ELR (cell line): Measurements from ENCODE around the gene RFFL.
"Not testable (repeated sequence)": the region's sequence is repeated elsewhere in the genome, so short reads cannot be mapped to it uniquely, and the experiment has no call there.

Source experiments
- DNase-seq: peaks from one replicate; pipeline ENCODE4 v3.0.0-alpha.2; 2015; ENCODE audit warnings: low read depth

The RFFL gene

DNA sequence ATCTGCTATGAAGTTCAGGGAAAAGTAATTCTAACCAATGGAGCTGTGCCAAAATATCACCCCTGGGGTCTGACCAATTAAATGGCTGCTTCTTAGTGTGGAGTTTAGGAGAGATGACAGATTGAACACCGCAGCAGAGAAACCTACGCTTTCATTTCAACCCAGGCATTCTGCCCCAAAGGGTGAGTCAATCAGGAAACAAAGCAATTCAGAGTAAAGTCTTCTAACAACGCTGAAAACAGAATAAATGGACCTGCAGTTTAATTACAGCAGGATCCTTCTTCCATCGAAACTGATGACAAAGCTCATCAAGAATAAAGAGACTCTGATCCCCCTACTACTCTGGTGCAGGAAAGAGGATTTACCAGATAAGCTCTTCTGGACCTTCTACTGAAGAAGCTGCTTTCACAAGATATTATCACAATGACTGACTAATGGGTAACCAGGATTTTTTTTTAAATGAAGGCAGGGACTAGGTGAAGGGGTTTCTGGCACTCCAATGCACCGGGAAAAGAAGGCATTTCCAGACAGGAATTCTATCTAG lies 16.7 kb downstream of the RFFL start:
- DNase-seq = no peak

- no peak for DNase-seq
Observed at GRCh38 chr17:35046245-35046644, 17.3 kb downstream of the RFFL start.

DNA sequence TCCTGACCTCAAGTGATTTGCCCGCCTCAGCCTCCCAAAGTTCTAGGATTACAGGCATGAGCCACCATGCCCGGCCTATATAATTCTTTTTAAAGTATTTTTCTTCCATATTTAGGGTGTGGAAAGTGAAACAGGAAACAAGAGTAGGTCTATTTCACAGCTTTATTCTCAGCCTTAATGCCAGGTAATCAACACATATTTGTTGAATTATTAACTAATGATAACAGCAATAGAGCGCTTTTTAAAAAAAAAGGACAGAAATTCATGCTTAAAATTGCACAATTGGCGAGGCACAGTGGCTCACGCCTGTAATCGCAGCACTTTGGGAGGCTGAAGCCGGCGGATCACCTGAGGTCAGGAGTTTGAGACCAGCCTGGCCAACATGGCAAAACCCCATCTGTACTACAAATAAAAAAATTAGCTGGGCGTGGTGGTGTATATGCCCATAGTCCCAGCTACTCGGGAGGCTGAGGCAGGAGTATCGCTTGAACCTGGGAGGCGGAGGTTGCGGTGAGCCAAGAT lies 18.0 kb downstream of the RFFL start:
- not testable (repeated sequence) for DNase-seq

GRCh38 chr17:35044181-35044580 lies 19.3 kb downstream of the RFFL start:
- no peak for DNase-seq

DNA sequence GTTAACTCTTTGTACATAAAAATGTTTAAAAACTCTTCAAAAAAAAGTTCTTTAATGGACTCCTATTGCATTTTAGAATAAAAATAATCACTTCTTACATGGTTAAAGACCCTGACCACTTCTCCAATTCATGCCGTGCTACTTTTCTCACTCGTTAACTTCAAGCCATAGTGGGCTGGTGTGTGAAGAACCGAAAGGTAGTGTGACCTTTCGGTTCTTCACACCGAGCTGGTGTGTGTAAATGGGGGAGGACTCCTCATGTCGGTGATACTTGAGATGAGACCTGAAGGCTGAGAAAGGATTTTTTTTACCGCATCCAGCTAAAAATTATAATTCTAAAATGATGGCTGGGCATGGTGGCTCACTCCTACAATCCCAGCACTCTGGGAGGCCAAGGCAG lies 22.1 kb downstream of the RFFL start:
- DNase-seq = no peak

DNA sequence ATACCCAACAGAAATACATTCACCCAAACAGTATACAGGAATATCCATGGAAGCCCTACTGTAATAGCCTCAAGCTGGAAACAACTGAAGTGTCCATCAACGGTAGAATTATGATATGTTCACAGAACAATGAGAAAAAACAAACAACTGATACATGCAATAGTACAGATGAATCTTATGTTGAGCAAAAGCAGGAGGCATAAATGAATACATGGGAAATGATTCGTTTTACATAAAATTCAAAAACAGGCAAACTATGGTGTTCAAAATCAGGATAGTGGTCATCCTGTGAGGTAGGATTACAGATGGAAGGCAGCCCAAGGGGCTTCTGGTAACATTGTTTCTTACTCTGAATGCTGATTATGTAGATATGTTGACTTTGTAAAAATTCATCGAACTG lies 25.1 kb downstream of the RFFL start:
- no peak for DNase-seq

DNA sequence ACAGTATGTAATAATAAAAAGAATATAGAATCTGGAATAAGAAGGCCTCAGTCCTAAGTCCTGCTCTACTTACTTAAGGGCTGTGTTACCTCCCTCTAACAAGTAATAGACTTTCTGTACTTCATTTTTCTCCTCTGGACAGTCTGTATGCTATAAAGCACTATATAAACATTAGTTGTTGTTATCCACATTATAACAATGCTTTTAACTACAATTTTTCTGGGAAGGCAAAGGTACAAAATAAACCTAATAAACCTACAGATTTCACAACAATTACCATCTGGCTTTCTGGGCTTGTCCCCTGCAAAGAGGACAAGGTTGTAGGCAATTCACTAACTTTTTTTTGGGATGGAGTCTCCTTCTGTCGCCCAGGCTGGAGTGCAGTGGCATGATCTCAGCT lies 32.7 kb downstream of the RFFL start:
- DNase-seq = no peak

DNA sequence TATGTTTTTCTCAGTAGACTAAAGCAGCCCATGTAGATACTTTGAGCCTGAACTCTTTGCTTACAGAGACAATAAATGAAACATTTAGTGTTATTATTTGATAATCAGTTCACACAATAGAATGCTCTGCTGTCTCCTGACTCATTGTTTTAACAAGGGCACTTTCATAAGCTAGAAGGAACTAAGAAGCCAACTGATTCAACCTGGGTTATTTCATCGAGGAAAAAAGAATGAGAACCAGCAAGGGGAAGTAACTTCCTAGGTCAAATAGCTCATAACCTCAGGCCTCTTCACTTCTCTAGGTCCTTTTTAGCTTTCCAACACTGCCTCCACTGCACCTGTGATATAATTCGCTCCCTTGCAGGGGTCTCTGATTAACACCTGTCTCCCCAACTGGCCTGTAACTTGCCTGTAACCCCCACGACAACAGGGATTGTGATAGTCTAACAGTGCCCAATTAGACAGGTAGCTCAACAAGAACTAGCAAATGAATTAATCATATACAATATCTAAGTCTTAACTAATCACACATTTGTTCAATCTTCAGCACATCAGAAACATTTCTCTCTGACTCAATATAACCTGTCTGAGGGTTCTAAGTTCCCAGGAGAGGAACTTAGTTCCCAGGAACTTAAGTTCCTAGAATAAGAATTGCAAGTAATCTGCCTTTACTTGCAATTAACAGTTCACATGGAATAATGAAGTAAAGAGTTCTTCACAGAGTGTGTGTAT lies 34.8 kb downstream of the RFFL start:
- no peak for DNase-seq

GRCh38 chr17:35028097-35028496 lies 35.4 kb downstream of the RFFL start:
- DNase-seq = not testable (repeated sequence)

DNA sequence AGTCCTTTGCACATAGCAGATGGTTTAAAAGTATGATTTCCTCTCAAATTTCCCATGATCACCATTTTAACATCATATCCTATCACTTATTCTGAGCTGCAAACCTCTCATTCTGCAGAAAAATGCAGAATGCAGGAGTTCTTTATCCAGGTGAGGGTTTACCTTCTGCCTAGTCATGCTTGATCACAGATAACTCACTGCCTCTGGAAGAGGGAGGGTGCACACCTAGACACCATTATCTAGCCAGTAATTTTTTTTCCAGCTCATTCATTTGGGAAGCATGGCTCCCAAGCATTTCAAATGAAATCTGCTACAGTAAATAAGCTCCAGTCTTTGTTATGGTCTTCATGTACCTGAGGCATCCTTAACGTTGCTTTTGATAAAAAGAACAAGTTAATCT lies 38.0 kb downstream of the RFFL start:
- DNase-seq = no peak

- no peak for DNase-seq
Observed at GRCh38 chr17:35023538-35023937, 40.0 kb downstream of the RFFL start.

DNA sequence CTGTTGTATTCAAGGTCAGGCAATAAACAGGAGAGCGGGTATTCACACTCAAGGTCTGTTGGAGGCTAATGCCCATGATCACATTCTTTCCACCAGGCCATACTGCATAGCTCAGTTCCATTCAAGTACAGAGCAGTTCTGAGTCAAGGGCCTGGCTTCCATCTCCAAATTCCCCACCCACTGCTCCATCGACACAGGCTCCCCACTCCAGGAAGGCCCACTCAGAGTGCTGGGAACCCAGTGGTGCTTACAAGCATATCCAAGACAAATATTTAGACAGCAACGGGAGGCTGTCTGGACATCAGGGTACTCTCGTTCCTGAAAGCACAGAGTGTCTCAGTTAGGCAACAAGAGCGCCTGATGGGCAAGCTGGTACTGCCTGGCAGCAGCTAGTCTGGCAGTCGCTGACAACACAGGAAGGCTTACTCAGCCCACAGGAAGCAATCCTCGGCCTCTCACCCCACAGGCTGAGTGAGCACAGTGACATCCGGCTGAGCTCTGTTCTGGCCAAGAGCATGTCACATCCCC lies 40.9 kb downstream of the RFFL start:
- DNase-seq = peak; percentile 90

GRCh38 chr17:35021520-35022380 lies 41.8 kb downstream of the RFFL start:
- DNase-seq = no peak

DNA sequence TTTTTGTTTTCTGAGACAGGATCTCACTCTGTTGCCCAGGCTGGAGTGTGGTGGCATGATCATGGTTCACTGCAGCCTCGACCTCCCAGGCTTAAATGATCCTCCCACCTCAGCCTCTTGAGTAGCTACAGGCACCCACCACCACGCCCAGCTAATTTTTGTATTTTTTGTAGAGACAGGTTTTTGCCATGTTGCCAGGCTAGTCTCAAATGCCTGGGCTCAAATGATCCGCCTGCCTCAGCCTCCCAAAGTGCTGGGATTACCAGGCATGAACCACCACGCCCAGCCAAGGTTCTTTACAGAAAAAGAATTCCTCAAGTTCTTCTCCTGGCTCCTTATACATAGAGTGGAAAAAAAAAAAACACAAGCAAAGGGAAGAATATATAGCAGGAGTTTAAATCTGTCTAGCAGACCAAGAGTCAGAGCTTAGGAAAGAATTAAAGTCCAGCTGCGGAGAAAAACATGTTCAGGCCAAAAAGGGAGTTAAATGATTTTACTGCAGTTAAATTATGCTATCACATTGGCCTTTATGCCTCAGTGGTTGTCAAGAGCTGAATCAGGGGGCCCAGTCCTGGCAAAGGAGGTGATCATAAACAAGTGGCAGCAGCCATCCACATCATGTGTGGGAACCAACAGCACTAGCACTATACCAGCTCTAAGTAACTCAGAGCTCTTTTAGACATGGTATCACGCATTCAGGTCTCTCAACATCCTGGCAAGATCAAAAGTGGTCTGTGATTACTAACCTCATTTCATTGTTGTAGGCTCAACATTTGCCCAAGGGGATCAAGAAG lies 43.9 kb downstream of the RFFL start:
- no peak for DNase-seq

- no peak for DNase-seq
Observed at GRCh38 chr17:35018814-35019213, 44.7 kb downstream of the RFFL start.

GRCh38 chr17:35017021-35017420 lies 46.5 kb downstream of the RFFL start:
- DNase-seq = no peak

- no peak for DNase-seq
Observed at GRCh38 chr17:35016369-35016768, 47.1 kb downstream of the RFFL start.

GRCh38 chr17:35011671-35012216 lies 51.8 kb downstream of the RFFL start:
- no peak for DNase-seq

- no peak for DNase-seq
Observed at GRCh38 chr17:35010093-35010492, 53.4 kb downstream of the RFFL start.

- DNase-seq = no peak
Observed at GRCh38 chr17:35006961-35007360, 56.5 kb downstream of the RFFL start.

- DNase-seq = no peak
Observed at GRCh38 chr17:35006345-35006744, 57.2 kb downstream of the RFFL start.

GRCh38 chr17:35003778-35004177 lies 59.7 kb downstream of the RFFL start:
- DNase-seq = no peak
